Fibroblast of pulmonary artery (primary cell): ENCODE measurements around the gene LSM2.

Source experiments
- DNase-seq: peaks from one replicate; pipeline ENCODE4 v3.0.0-alpha.2; 2010; ENCODE audit warnings: low read depth
- H3K4me3 ChIP-seq: replicated peaks from 2 replicates; pipeline ENCODE4 v1.5.1; 2011; ENCODE audit warnings: low read depth, mild to moderate bottlenecking, control low read depth, low read length, moderate library complexity
- CTCF ChIP-seq: IDR thresholded peaks from 2 replicates; pipeline ENCODE4 v1.5.1; 2011; ENCODE audit warnings: mild to moderate bottlenecking, control low read depth, low read length, inconsistent platforms; ENCODE audit errors: missing control alignments

Gene LSM2

GRCh38 chr6:31834367-31835250, 27.8 kb upstream of the LSM2 start:
- DNase-seq, result peak; percentile 85
- no peak for TF ChIP-seq CTCF
- H3K4me3 ChIP-seq, result peak overlapping the region; percentile 80

- TF ChIP-seq CTCF, result no peak
- DNase-seq, result no peak
- H3K4me3 ChIP-seq, result peak overlapping the region; percentile 71
Observed at GRCh38 chr6:31831350-31832215, 24.8 kb upstream of the LSM2 start.

- DNase-seq, result no peak
- peak overlapping the region; percentile 71 for H3K4me3 ChIP-seq
- no peak for TF ChIP-seq CTCF
Observed at GRCh38 chr6:31830886-31831335, 24.1 kb upstream of the LSM2 start.

- peak overlapping the region; percentile 71 for H3K4me3 ChIP-seq
- TF ChIP-seq CTCF, result peak; percentile 35
- DNase-seq, result peak; percentile 62
Observed at GRCh38 chr6:31829633-31830283, 23.0 kb upstream of the LSM2 start.

DNA sequence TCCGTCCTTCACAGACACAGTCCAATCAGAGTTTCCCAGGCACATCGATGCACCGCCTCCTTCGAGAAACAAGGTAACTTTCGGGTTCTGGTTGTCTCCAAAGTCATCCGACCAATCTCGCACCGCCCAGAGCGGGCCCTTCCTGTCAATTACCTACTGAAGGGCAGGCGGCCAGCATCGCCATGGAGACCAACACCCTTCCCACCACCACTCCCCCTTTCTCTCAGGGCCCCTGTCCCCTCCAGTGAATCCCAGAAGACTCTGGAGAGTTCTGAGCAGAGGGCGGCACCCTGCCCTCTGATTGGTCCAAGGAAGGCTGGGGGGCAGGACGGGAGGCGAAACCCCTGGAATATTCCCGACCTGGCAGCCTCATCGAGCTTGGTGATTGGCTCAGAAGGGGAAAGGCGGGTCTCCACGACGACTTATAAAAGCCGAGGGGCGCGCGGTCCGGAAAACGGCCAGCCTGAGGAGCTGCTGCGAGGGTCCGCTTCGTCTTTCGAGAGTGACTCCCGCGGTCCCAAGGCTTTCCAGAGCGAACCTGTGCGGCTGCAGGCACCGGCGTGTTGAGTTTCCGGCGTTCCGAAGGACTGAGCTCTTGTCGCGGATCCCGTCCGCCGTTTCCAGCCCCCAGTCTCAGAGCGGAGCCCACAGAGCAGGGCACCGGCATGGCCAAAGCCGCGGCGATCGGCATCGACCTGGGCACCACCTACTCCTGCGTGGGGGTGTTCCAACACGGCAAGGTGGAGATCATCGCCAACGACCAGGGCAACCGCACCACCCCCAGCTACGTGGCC, 20.7 kb upstream of the LSM2 start, which contains the start of gene HSPA1B:
Gene HSPA1B, plus strand, starts transcription at position 453 of the 794 bp plus-strand sequence. Its CDS starts 213 bp downstream, at position 666.
- TF ChIP-seq CTCF, result no peak
- peak within 1 kb of the TSS; percentile 76 for H3K4me3 ChIP-seq
- peak; percentile 100 for DNase-seq

- H3K4me3 ChIP-seq, result peak overlapping the region; percentile 52
- DNase-seq, result peak; percentile 92
- TF ChIP-seq CTCF, result no peak
Observed at GRCh38 chr6:31826793-31827285, 20.1 kb upstream of the LSM2 start.
